Amniotic epithelial cell (primary cell): ENCODE measurements around the gene SERINC2.
A peak's percentile ranks its signal among the peaks of the same experiment; 100 is the strongest.
"Not testable (repeated sequence)": the region's sequence is repeated elsewhere in the genome, so short reads cannot be mapped to it uniquely, and the experiment has no call there.

Experiments used
- DNase-seq: peaks from one replicate; pipeline ENCODE4 v3.0.0-alpha.2; 2010; ENCODE audit warnings: low read depth

The SERINC2 gene

GRCh38 chr1:31414980-31415370, 2.0 kb downstream of the SERINC2 start:
- no peak for DNase-seq

GRCh38 chr1:31415658-31416057, 2.6 kb downstream of the SERINC2 start:
- no peak for DNase-seq

- DNase-seq = no peak
These were observed 3.2 kb downstream of the SERINC2 start for GRCh38 chr1:31416101-31416736.

GRCh38 chr1:31417148-31417547, 4.1 kb downstream of the SERINC2 start:
- DNase-seq = no peak

- no peak for DNase-seq
These were observed 5.8 kb downstream of the SERINC2 start for GRCh38 chr1:31418626-31419323.

GRCh38 chr1:31420716-31421115, 7.7 kb downstream of the SERINC2 start:
- DNase-seq = no peak

GRCh38 chr1:31421371-31422040, 8.5 kb downstream of the SERINC2 start:
- DNase-seq = no peak

GRCh38 chr1:31422505-31423319, 9.7 kb downstream of the SERINC2 start:
- DNase-seq = peak; percentile 71

- DNase-seq = no peak
These were observed 10.5 kb downstream of the SERINC2 start for GRCh38 chr1:31423418-31423947.

- DNase-seq = no peak
These were observed 11.6 kb downstream of the SERINC2 start for GRCh38 chr1:31424568-31424967.

- no peak for DNase-seq
These were observed 12.5 kb downstream of the SERINC2 start for GRCh38 chr1:31425301-31426081.

- DNase-seq = no peak
These were observed 13.4 kb downstream of the SERINC2 start for GRCh38 chr1:31426249-31426922.

- no peak for DNase-seq
These were observed 14.3 kb downstream of the SERINC2 start for GRCh38 chr1:31427322-31427721.

GRCh38 chr1:31428436-31429221, 15.6 kb downstream of the SERINC2 start:
- no peak for DNase-seq

- no peak for DNase-seq
These were observed 16.6 kb downstream of the SERINC2 start for GRCh38 chr1:31429583-31429982.

GRCh38 chr1:31431351-31432257, 18.6 kb downstream of the SERINC2 start:
- not testable (repeated sequence) for DNase-seq

GRCh38 chr1:31432592-31433395, 19.8 kb downstream of the SERINC2 start:
- no peak for DNase-seq

GRCh38 chr1:31433396-31433930, 20.4 kb downstream of the SERINC2 start:
- no peak for DNase-seq
